ENCODE results near the gene MSI2.

DNA sequence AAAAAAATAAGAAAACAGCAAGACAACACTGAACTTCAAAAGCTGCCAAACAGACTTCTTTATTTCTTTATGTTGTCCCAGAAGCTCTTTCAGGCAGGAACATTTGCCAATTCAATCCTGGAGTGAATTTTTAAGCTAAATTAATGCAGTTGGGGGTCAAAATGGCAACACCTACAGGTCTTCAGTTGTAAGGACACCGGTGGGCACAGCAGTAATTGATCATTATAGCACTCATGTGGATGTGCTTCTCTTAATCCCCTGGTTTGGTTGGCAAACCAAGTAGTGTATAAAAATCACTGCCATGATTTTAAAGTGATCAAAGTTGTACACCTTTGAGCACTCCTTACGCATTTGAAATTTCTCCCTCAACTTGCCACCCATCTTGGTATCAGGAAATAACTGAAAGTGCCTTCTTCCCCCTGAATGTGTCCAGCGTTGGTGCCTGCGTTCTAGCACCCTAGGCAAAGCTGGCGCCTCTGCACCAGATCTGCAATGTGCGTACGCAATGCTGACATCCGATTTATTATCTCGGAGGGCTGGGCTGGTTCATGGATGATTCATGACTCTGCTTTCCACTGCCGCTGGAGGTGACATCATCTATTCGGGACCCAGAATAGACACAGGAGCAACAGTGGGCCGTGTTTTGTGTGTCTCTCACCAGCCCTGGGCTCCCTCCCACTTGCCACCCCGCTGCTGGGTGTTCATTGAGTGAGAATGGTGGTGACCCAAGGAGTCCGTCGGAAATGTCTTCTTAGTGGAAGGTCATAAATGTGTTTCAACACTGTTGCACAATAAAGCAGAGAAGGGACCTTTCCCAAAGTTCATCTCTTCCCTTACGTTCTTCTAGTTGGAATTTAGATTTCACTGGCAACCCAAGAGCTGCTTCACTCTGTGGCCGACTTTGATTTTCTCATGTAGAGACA, 285.4 kb downstream of the MSI2 start:
- no peak for TF ChIP-seq CTCF (IDR thresholded peaks at IDR 0.05)
- TF ChIP-seq POLR2A (IDR thresholded peaks at IDR 0.05): no peak
